Colonic mucosa (tissue), 4 donors: ENCODE measurements around the gene PIP4P1. TPM values are rescaled to one million over a fixed set of nuclear protein-coding genes. Genes with fewer than 3 reads are reported as not detected.
A peak's percentile ranks its signal among the peaks of the same experiment; 100 is the strongest.

ENCODE experiments used
- DNase-seq: peaks from one replicate; pipeline ENCODE4 v3.0.0-alpha.2; 2020
- H3K27ac ChIP-seq: fragments of 200-600 bp; one replicate; pipeline ENCODE4 v1.8.0; 2021
- H3K27me3 ChIP-seq: fragments of 200-600 bp; one replicate; pipeline ENCODE4 v1.8.0; 2021
- H3K36me3 ChIP-seq: fragments of 200-600 bp; one replicate; pipeline ENCODE4 v1.8.0; 2021
- H3K4me1 ChIP-seq: fragments of 200-600 bp; one replicate; pipeline ENCODE4 v1.8.0; 2021; ENCODE audit warnings: mild to moderate bottlenecking
- H3K4me3 ChIP-seq: fragments of 200-600 bp; one replicate; pipeline ENCODE4 v1.8.0; 2021
- H3K9ac ChIP-seq, 2 donors: one replicate each; pipeline ENCODE4 v1.7.0; 2013; ENCODE audit warnings: control low read depth in 2 of 2, low read depth in 2 of 2, low read length in 2 of 2
- H3K9me3 ChIP-seq: fragments of 200-600 bp; one replicate; pipeline ENCODE4 v1.8.0; 2021
- intact Hi-C: fragments of 100-400 bp; cut with DNase I; formaldehyde crosslinking; loops from one replicate; pipeline ENCODE4 v1.14.1; 2022
- total RNA-seq, 2 donors: library from RNA; stranded (reverse); fragmentation: NEBNext Ultra II Directional in 1 of 2; extraction: Animal tissue kit (Norgen Biotek cat#: 25700) in 1 of 2; gene quantifications; one replicate each; pipeline ENCODE4 v1.2.1, GENCODE V29; 2021
- TF ChIP-seq, protein P1 (sequence below): fragments of 200-600 bp; IDR thresholded peaks from one replicate; pipeline ENCODE4 v1.8.0; 2022; ENCODE audit warnings: antibody characterized with exemption, mild to moderate bottlenecking
- donor health status: healthy.
- donor health status: DM: no; HTN: no; CAD: no.
- donor health status: DM: no; HTN: no; CAD: no.

The PIP4P1 gene
- total RNA-seq, 2 donors from 2014 or later, result 30.3 to 54.6 TPM

DNA sequence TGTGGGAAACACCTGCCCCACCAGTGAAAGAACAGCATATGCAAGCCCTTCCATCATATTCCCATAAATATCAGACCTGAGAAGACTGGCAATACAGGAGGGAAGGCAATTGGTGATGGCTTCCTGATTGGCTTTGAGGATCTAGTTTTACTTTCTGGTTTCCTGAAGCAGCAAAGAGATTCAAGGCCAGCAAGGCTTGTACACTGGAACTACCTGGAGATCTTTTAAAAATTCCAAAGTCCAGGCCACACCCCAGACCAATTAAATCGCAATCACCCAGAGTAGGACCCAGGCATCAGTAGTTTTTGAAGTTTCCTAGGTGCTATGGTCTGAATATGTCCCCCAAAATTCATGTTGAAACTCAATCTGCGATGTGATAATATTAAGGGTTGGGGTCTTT, 45.0 kb downstream of the PIP4P1 start:
- peak; percentile 79 for DNase-seq
- Histone ChIP-seq H3K27me3 (no peaks in the 10 kb centered on the region), H3K36me3 (no peaks in the 10 kb centered on the region), H3K9me3 (no peaks in the 10 kb centered on the region), H3K9ac (peak overlapping the region in 1 of 2 donors; percentile 72), H3K27ac (peak overlapping the region; percentile 91), H3K4me3 (no peak overlapping the region), H3K4me1 (peaks cover 10% of the 10 kb centered on the region)
- TF ChIP-seq, protein P1, sequence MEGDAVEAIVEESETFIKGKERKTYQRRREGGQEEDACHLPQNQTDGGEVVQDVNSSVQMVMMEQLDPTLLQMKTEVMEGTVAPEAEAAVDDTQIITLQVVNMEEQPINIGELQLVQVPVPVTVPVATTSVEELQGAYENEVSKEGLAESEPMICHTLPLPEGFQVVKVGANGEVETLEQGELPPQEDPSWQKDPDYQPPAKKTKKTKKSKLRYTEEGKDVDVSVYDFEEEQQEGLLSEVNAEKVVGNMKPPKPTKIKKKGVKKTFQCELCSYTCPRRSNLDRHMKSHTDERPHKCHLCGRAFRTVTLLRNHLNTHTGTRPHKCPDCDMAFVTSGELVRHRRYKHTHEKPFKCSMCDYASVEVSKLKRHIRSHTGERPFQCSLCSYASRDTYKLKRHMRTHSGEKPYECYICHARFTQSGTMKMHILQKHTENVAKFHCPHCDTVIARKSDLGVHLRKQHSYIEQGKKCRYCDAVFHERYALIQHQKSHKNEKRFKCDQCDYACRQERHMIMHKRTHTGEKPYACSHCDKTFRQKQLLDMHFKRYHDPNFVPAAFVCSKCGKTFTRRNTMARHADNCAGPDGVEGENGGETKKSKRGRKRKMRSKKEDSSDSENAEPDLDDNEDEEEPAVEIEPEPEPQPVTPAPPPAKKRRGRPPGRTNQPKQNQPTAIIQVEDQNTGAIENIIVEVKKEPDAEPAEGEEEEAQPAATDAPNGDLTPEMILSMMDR, result no peak
- intact Hi-C loops, result loop anchor here (10.0 kb wide), 2 partner anchors 189 to 269 kb away; partner anchors contain the start of genes ANG and RNASE4

DNA sequence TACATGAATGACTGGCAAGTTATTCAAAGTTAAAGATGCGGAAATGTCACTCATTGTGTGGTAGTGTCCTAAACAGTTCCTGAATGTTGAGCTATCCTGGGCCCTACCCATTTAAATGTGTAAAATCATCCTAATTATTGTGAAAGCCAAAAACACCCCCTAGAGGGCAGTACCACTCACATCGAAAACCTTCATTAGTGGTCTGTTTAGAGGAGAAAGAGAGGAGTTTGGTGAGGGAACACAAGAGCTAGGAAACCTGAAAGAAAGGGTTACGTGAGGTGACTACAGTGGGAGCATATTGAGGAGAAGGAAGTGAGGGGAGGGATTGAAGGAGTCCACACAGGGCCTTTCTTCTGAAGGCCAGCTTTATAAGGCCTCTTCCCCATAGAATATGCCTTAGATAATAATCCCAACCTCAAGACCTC, 45.4 kb downstream of the PIP4P1 start:
- no peaks in the 10 kb centered on the region for H3K9me3 ChIP-seq
- H3K4me3 ChIP-seq, result no peak overlapping the region
- H3K4me1 ChIP-seq, result peaks cover 10% of the 10 kb centered on the region
- H3K27ac ChIP-seq, result peak overlapping the region; percentile 91
- peak overlapping the region in 1 of 2 donors; percentile 72 for H3K9ac ChIP-seq
- intact Hi-C loops, result loop anchor here (10.0 kb wide), 2 partner anchors 189 to 269 kb away; partner anchors contain the start of genes ANG and RNASE4
- peak; percentile 61 for DNase-seq
- TF ChIP-seq, protein P1, result peak; percentile 46
- no peaks in the 10 kb centered on the region for H3K36me3 ChIP-seq
- H3K27me3 ChIP-seq, result no peaks in the 10 kb centered on the region

DNA sequence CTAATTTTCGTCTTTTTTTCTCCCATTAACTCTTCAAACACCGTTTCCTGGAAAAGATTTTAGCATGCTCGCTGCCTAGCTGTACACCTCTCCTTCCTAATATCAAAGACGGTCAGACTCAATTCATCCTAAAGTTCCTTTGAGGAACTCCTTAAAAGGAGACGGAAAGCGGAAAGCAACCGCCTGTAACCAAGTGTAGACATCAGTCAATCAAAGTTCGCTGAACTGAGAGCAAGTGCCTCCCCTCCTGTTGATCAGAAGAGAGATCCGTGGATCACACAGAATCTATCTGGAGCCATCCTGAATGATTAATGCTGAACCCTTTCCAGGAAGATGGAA, 47.5 kb downstream of the PIP4P1 start:
- peak overlapping the region; percentile 98 for H3K27ac ChIP-seq
- H3K4me3 ChIP-seq, result peak overlapping the region; percentile 62
- H3K36me3 ChIP-seq, result no peaks in the 10 kb centered on the region
- TF ChIP-seq, protein P1, result no peak
- no peaks in the 10 kb centered on the region for H3K27me3 ChIP-seq
- intact Hi-C loops, result loop anchor here (5.0 to 10.0 kb wide), 3 partner anchors 44 to 271 kb away; partner anchors contain the start of genes ANG, APEX1 and RNASE4
- H3K9ac ChIP-seq, result peak overlapping the region; percentile 84 to 98
- H3K9me3 ChIP-seq, result no peaks in the 10 kb centered on the region
- peak; percentile 36 for DNase-seq
- H3K4me1 ChIP-seq, result peaks cover 10% of the 10 kb centered on the region

DNA sequence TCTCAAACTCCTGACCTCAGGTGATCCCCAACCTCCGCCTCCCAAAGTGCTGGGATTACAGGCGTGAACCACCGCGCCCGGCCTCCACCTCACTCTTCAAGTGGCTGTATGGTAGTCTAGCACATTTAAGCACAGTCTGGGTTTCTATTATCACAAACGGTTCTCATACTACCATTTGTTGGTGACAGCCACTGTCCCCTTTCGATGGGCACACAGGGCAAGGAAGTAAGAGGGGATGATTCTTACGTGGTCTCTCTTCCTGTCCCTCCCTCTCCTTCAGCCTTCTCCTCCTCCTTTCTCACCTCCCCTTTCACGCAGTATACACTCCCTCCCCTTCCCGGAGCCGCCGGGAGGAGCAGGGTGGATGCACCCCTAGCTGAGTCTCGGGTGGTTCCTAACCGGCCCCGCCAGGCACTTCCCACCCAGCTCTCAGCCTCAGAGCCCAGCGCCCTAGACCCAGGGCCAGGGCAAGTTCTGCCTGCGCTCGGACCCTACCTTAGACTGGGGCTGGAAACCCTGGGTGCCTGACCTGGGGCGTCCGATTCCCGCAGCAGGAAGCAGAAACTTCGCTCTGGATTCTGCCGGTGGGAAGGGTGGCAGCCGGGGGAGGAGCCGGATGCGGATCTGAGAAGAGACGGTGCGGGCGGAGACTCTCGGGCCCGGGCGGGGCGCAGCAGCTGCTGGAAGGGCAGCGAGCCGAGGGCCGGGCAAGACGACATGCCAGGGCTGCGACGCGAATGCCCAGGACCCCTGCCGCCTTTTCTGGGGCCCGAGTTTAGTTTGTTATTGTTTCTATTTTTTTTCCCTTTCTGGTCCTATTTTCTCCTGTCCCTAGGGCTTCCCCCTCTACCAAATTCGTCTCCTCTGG, 48.1 kb downstream of the PIP4P1 start, which contains the start of gene TEP1:
Gene TEP1, minus strand, starts transcription at position 626 of the 868 bp plus-strand sequence. CDS start 5,062 bp downstream, outside the sequence.
- Histone ChIP-seq H3K36me3 (no peaks in the 10 kb centered on the region), H3K4me1 (peaks cover 10% of the 10 kb centered on the region), H3K9me3 (no peaks in the 10 kb centered on the region), H3K9ac (peak within 1 kb of the TSS; percentile 84 to 98), H3K27me3 (no peaks in the 10 kb centered on the region), H3K27ac (peak within 1 kb of the TSS; percentile 98), H3K4me3 (peak within 1 kb of the TSS; percentile 62)
- peak; percentile 95 for DNase-seq
- intact Hi-C loops, result loop anchor here (5.0 to 10.0 kb wide), 3 partner anchors 44 to 272 kb away; partner anchors contain the start of genes ANG, APEX1 and RNASE4
- TF ChIP-seq, protein P1, result no peak

DNA sequence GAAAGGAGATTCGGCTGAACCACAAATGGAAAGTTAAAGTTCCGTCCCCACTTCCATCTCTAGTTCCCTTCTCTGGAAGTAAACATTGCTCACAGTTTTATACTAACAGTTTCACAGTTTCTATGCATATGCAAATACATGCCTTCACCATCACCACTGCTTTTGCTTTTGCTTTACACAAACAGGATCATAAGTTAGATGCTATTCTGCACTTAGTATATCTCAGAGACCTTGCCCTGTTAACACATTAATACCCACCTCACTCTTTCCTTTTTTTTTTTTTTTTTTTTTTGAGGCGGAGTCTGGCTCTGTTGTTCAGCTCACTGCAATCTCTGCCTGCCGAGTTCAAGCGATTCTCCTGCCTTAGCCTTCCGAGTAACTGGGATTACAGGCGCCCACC, 48.8 kb downstream of the PIP4P1 start:
- H3K4me3 ChIP-seq, result peak overlapping the region; percentile 62
- peak overlapping the region; percentile 84 to 98 for H3K9ac ChIP-seq
- intact Hi-C loops, result loop anchor here (5.0 to 10.0 kb wide), 3 partner anchors 45 to 272 kb away; partner anchors contain the start of genes ANG, APEX1 and RNASE4
- TF ChIP-seq, protein P1, result no peak
- no peaks in the 10 kb centered on the region for H3K27me3 ChIP-seq
- H3K9me3 ChIP-seq, result no peaks in the 10 kb centered on the region
- no peak for DNase-seq
- no peaks in the 10 kb centered on the region for H3K36me3 ChIP-seq
- peaks cover 10% of the 10 kb centered on the region for H3K4me1 ChIP-seq
- H3K27ac ChIP-seq, result peak overlapping the region; percentile 98
